HEK293T (cell line): ENCODE data around the gene SERPINB5.

Experiments
- CTCF ChIA-PET: fragments of 350-600 bp; formaldehyde crosslinking; extraction: SDS; loops from one replicate; lab custom pipeline; 2021; ENCODE audit warnings: antibody characterized with exemption, inconsistent platforms; lab: Yijun Ruan, JAX
- POLR2A ChIA-PET: fragments of 350-600 bp; formaldehyde crosslinking; extraction: SDS; loops from one replicate; lab custom pipeline; 2020; ENCODE audit warnings: antibody characterized with exemption, inconsistent platforms; lab: Yijun Ruan, JAX
- DNase-seq: peaks from one replicate; pipeline ENCODE4 v3.0.0; 2012; ENCODE audit warnings: mixed read lengths; ENCODE audit errors: extremely low spot score
- ARNT ChIP-seq: fragments of 450-650 bp; IDR thresholded peaks from 2 replicates; pipeline ENCODE4 v1.6.1; 2017; ENCODE audit warnings: mild to moderate bottlenecking
- BHLHE40 ChIP-seq: fragments of 450-650 bp; IDR thresholded peaks from 2 replicates; pipeline ENCODE4 v1.6.1; 2016; ENCODE audit warnings: mild to moderate bottlenecking, moderate library complexity, borderline replicate concordance
- CTBP1 ChIP-seq: fragments of 450-650 bp; IDR thresholded peaks from 2 replicates; pipeline ENCODE4 v1.6.1; 2016; ENCODE audit warnings: borderline replicate concordance
- ELF4 ChIP-seq: fragments of 450-650 bp; IDR thresholded peaks from 2 replicates; pipeline ENCODE4 v1.6.1; 2017; ENCODE audit warnings: antibody characterized with exemption
- FOXA1 ChIP-seq: fragments of 450-650 bp; IDR thresholded peaks from 2 replicates; pipeline ENCODE4 v1.6.1; 2016; ENCODE audit warnings: mild to moderate bottlenecking
- FOXK2 ChIP-seq: fragments of 450-650 bp; IDR thresholded peaks from 2 replicates; pipeline ENCODE4 v1.6.1; 2016; ENCODE audit warnings: mild to moderate bottlenecking
- FOXM1 ChIP-seq: fragments of 450-650 bp; IDR thresholded peaks from 2 replicates; pipeline ENCODE4 v1.6.1; 2017; ENCODE audit warnings: mild to moderate bottlenecking, borderline replicate concordance
- HDGF ChIP-seq: fragments of 450-650 bp; IDR thresholded peaks from 2 replicates; pipeline ENCODE4 v1.6.1; 2017; ENCODE audit warnings: antibody characterized with exemption, borderline replicate concordance
- L3MBTL2 ChIP-seq: fragments of 450-650 bp; conservative IDR thresholded peaks from 2 replicates; pipeline ENCODE4 v1.6.1; 2016; ENCODE audit warnings: mild to moderate bottlenecking
- LEF1 ChIP-seq: fragments of 450-650 bp; IDR thresholded peaks from 2 replicates; pipeline ENCODE4 v1.6.1; 2017; ENCODE audit warnings: mild to moderate bottlenecking, borderline replicate concordance
- NFRKB ChIP-seq: fragments of 450-650 bp; IDR thresholded peaks from 2 replicates; pipeline ENCODE4 v1.6.1; 2016; ENCODE audit warnings: mild to moderate bottlenecking, moderate library complexity
- SP1 ChIP-seq: fragments of 450-650 bp; IDR thresholded peaks from 2 replicates; pipeline ENCODE4 v1.6.1; 2017
- SUZ12 ChIP-seq: fragments of 450-650 bp; IDR thresholded peaks from 2 replicates; pipeline ENCODE4 v1.6.1; 2016; ENCODE audit warnings: mild to moderate bottlenecking
- TARDBP ChIP-seq: fragments of 450-650 bp; IDR thresholded peaks from 2 replicates; pipeline ENCODE4 v1.6.1; 2016
- ZNF384 ChIP-seq: fragments of 450-650 bp; IDR thresholded peaks from 2 replicates; pipeline ENCODE4 v1.6.1; 2016
- TF ChIP-seq, protein P1 (sequence below): fragments of 450-650 bp; IDR thresholded peaks from 2 replicates; pipeline ENCODE4 v1.6.1; 2016

SERPINB5 gene

DNA sequence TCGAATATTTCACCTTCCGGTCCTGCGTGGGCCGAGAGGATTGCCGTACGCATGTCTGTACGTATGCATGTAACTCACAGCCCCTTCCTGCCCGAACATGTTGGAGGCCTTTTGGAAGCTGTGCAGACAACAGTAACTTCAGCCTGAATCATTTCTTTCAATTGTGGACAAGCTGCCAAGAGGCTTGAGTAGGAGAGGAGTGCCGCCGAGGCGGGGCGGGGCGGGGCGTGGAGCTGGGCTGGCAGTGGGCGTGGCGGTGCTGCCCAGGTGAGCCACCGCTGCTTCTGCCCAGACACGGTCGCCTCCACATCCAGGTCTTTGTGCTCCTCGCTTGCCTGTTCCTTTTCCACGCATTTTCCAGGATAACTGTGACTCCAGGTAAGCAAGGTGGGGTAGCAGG is at the start of gene SERPINB5:
Gene SERPINB5 (plus strand): TSS at position 291 of the 400 bp plus-strand sequence. CDS start 7,471 bp downstream, outside the sequence.
- ChIA-PET CTCF (no interaction called here), POLR2A (no interaction called here)
- no peak for DNase-seq
- TF ChIP-seq, protein P1, sequence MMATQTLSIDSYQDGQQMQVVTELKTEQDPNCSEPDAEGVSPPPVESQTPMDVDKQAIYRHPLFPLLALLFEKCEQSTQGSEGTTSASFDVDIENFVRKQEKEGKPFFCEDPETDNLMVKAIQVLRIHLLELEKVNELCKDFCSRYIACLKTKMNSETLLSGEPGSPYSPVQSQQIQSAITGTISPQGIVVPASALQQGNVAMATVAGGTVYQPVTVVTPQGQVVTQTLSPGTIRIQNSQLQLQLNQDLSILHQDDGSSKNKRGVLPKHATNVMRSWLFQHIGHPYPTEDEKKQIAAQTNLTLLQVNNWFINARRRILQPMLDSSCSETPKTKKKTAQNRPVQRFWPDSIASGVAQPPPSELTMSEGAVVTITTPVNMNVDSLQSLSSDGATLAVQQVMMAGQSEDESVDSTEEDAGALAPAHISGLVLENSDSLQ = no peak
- TF ChIP-seq BHLHE40 (no peak), CTBP1 (no peak), NFRKB (no peak), ELF4 (no peak), FOXM1 (no peak), FOXA1 (no peak), TARDBP (no peak), HDGF (no peak), LEF1 (no peak), SP1 (no peak), ZNF384 (no peak), L3MBTL2 (no peak), ARNT (no peak), FOXK2 (no peak), SUZ12 (no peak)

DNA sequence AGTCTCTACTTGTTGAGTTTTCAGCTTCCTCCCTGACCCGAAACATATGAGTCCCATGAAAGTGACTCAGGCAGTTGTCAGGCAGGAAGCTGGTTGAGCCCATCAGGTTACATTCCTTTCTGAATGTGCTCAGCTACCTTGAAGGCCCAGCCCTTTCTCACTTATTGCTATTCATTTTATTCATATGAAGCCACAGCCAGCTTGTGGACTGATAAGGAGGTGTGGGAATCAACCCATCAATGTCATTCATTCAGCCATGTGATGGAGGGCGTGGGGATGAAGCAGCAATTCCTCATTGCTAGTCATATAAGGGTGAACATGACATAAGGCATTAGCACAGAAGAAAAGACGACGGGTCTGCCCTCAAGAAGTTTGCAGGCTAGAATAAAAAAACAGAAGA is 49.2 kb upstream of the SERPINB5 start:
- no peak for TF ChIP-seq ELF4
- no peak for TF ChIP-seq FOXA1
- TF ChIP-seq FOXK2 = no peak
- no peak for TF ChIP-seq LEF1
- no peak for TF ChIP-seq FOXM1
- no peak for TF ChIP-seq BHLHE40
- no peak for TF ChIP-seq NFRKB
- no peak for TF ChIP-seq SP1
- no peak for TF ChIP-seq CTBP1
- no peak for TF ChIP-seq ZNF384
- TF ChIP-seq ARNT = no peak
- no peak for TF ChIP-seq TARDBP
- TF ChIP-seq L3MBTL2 = no peak
- TF ChIP-seq, protein P1 = no peak
- TF ChIP-seq SUZ12 = no peak
- TF ChIP-seq HDGF = no peak
- CTCF ChIA-PET = no interaction called here
- POLR2A ChIA-PET = no interaction called here
- DNase-seq = no peak

- CTCF ChIA-PET = interaction anchor here (1.3 kb wide), 1 partner anchor 9 kb away, joined by 6 read pairs; no protein-coding TSS in a partner anchor
- POLR2A ChIA-PET = no interaction called here
- DNase-seq = no peak
- TF ChIP-seq LEF1 (no peak), BHLHE40 (no peak), FOXM1 (no peak), L3MBTL2 (no peak), TARDBP (no peak), SUZ12 (no peak), CTBP1 (no peak), HDGF (no peak), ZNF384 (no peak), ARNT (no peak), FOXK2 (no peak), NFRKB (no peak), FOXA1 (no peak), SP1 (no peak)
- TF ChIP-seq, protein P1 = no peak
These were observed 46.2 kb upstream of the SERPINB5 start for GRCh38 chr18:63430526-63430925.

DNA sequence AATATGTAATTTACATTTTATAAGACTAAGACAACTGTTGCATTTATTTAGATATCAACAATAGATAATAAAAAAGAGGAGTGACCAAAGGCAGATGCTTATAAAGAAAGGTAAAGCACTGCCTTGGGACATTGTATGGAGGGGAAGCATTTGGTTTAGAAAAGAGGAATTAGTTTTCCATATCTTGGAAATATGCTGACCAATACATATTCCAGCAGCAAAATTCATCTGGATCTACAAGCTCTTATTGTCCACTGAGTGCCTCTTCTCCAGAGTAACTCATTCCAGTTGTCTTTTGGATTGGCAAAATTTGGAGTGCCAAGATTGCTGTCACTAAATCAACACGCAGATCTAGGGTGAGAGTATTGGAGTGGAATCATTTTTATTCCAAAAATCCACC is 45.6 kb upstream of the SERPINB5 start:
- CTCF ChIA-PET = interaction anchor here (1.3 kb wide), 1 partner anchor 8 kb away, joined by 6 read pairs; no protein-coding TSS in a partner anchor
- POLR2A ChIA-PET = no interaction called here
- DNase-seq = no peak
- TF ChIP-seq SP1 = no peak
- no peak for TF ChIP-seq ELF4
- TF ChIP-seq, protein P1 = no peak
- no peak for TF ChIP-seq ZNF384
- no peak for TF ChIP-seq ARNT

GRCh38 chr18:63433334-63433866 is 43.4 kb upstream of the SERPINB5 start:
- no peak for DNase-seq
- ChIA-PET CTCF (no interaction called here), POLR2A (no interaction called here)
- TF ChIP-seq FOXK2 (no peak), L3MBTL2 (no peak), ELF4 (no peak), ZNF384 (no peak), ARNT (no peak), BHLHE40 (no peak), LEF1 (no peak), CTBP1 (no peak), HDGF (no peak), TARDBP (no peak), NFRKB (no peak), SUZ12 (no peak), SP1 (no peak)
